Measurements from ENCODE around the gene CNPPD1. TPM values are rescaled to one million over a fixed set of nuclear protein-coding genes. Genes with fewer than 3 reads are reported as not detected.

CNPPD1 gene
- total RNA-seq, 1 donor from 2014 or later, result 44.2 TPM

GRCh38 chr2:219214786-219215185, 38.1 kb upstream of the CNPPD1 start:
- Histone ChIP-seq H3K36me3 (ENCODE audit: control insufficient read depth, insufficient read depth, low read length) (peaks cover 48% of the 10 kb centered on the region), H3K4me3 (ENCODE audit: low read depth, low read length) (no peak overlapping the region), H3K27me3 (ENCODE audit: control insufficient read depth, insufficient read depth, low read length) (no peaks in the 10 kb centered on the region)
- DNase-seq (ENCODE audit: low read depth) (no peak), FAIRE-seq (no peak)
- TF ChIP-seq CTCF (IDR thresholded peaks at IDR 0.05; ENCODE audit: insufficient read depth, low read length, severe bottlenecking), result no peak

- FAIRE-seq (peak; percentile 47), DNase-seq (ENCODE audit: low read depth) (no peak)
- no peak for TF ChIP-seq CTCF (IDR thresholded peaks at IDR 0.05; ENCODE audit: insufficient read depth, low read length, severe bottlenecking)
- H3K36me3 ChIP-seq (ENCODE audit: control insufficient read depth, insufficient read depth, low read length), result peaks cover 53% of the 10 kb centered on the region
- no peak overlapping the region for H3K4me3 ChIP-seq (ENCODE audit: low read depth, low read length)
- no peaks in the 10 kb centered on the region for H3K27me3 ChIP-seq (ENCODE audit: control insufficient read depth, insufficient read depth, low read length)
These were observed 37.4 kb upstream of the CNPPD1 start for GRCh38 chr2:219214141-219214540.

GRCh38 chr2:219213486-219214071, 36.9 kb upstream of the CNPPD1 start:
- DNase-seq (ENCODE audit: low read depth), result no peak
- no peaks in the 10 kb centered on the region for H3K27me3 ChIP-seq (ENCODE audit: control insufficient read depth, insufficient read depth, low read length)
- FAIRE-seq, result no peak
- H3K4me3 ChIP-seq (ENCODE audit: low read depth, low read length), result no peak overlapping the region
- TF ChIP-seq CTCF (IDR thresholded peaks at IDR 0.05; ENCODE audit: insufficient read depth, low read length, severe bottlenecking), result no peak
- H3K36me3 ChIP-seq (ENCODE audit: control insufficient read depth, insufficient read depth, low read length), result peaks cover 55% of the 10 kb centered on the region

GRCh38 chr2:219213026-219213415, 36.3 kb upstream of the CNPPD1 start:
- Histone ChIP-seq H3K4me3 (ENCODE audit: low read depth, low read length) (no peak overlapping the region), H3K27me3 (ENCODE audit: control insufficient read depth, insufficient read depth, low read length) (no peaks in the 10 kb centered on the region), H3K36me3 (ENCODE audit: control insufficient read depth, insufficient read depth, low read length) (peaks cover 55% of the 10 kb centered on the region)
- no peak for FAIRE-seq
- no peak for TF ChIP-seq CTCF (IDR thresholded peaks at IDR 0.05; ENCODE audit: insufficient read depth, low read length, severe bottlenecking)
- DNase-seq (ENCODE audit: low read depth), result no peak

- FAIRE-seq (no peak), DNase-seq (ENCODE audit: low read depth) (no peak)
- Histone ChIP-seq H3K36me3 (ENCODE audit: control insufficient read depth, insufficient read depth, low read length) (peaks cover 45% of the 10 kb centered on the region), H3K27me3 (ENCODE audit: control insufficient read depth, insufficient read depth, low read length) (no peaks in the 10 kb centered on the region), H3K4me3 (ENCODE audit: low read depth, low read length) (no peak overlapping the region)
- no peak for TF ChIP-seq CTCF (IDR thresholded peaks at IDR 0.05; ENCODE audit: insufficient read depth, low read length, severe bottlenecking)
These were observed 34.2 kb upstream of the CNPPD1 start for GRCh38 chr2:219210886-219211362.

Data from bronchial epithelial cell (primary cell).